GM23338 (cell line): ENCODE measurements around the gene CDKN2AIPNL. TPM values are rescaled to one million over a fixed set of nuclear protein-coding genes. Genes with fewer than 3 reads are reported as not detected.

Experiments
- ATAC-seq: fragments of 200-7000 bp; cut with Tn5 transposase; 3 replicates; pipeline ENCODE4 v1.9.1; 2020
- DNase-seq: peaks from one replicate; pipeline ENCODE4 v3.0.0-alpha.2; 2015; ENCODE audit warnings: low spot score
- H2AFZ ChIP-seq: fragments of 200-600 bp; sonication (generic); 2 replicates; pipeline ENCODE4 v1.8.0; 2016; ENCODE audit warnings: antibody characterized with exemption, mild to moderate bottlenecking, moderate library complexity
- H3F3A ChIP-seq: fragments of 200-600 bp; sonication (generic); replicated peaks from 2 replicates; pipeline ENCODE4 v1.8.0; 2017; ENCODE audit warnings: antibody characterized with exemption, mixed run types, low read depth
- H3K27ac ChIP-seq: fragments of 200-600 bp; sonication (generic); 2 replicates; pipeline ENCODE4 v1.6.1; 2016; ENCODE audit warnings: low read depth
- H3K27me3 ChIP-seq: fragments of 200-600 bp; sonication (generic); 2 replicates; pipeline ENCODE4 v1.8.0; 2016; ENCODE audit warnings: mild to moderate bottlenecking, mixed run types, moderate library complexity; ENCODE audit not compliant: insufficient read depth
- H3K36me3 ChIP-seq: fragments of 200-600 bp; sonication (generic); 2 replicates; pipeline ENCODE4 v1.8.0; 2016; ENCODE audit warnings: mild to moderate bottlenecking; ENCODE audit not compliant: insufficient read depth
- H3K4me1 ChIP-seq: fragments of 200-600 bp; sonication (generic); 2 replicates; pipeline ENCODE4 v1.8.0; 2016; ENCODE audit warnings: mild to moderate bottlenecking, moderate library complexity; ENCODE audit not compliant: insufficient read depth
- H3K4me2 ChIP-seq: fragments of 200-600 bp; sonication (generic); 2 replicates; pipeline ENCODE4 v1.7.1; 2017; ENCODE audit warnings: mixed run types
- H3K4me3 ChIP-seq: fragments of 200-600 bp; sonication (generic); 2 replicates; pipeline ENCODE4 v1.6.1; 2016; ENCODE audit warnings: mixed run types
- H3K79me2 ChIP-seq: fragments of 200-600 bp; sonication (generic); replicated peaks from 2 replicates; pipeline ENCODE4 v1.8.0; 2017; ENCODE audit warnings: mild to moderate bottlenecking; ENCODE audit not compliant: insufficient read depth
- H3K9me2 ChIP-seq: fragments of 200-600 bp; sonication (generic); 2 replicates; pipeline ENCODE4 v1.8.0; 2017; ENCODE audit not compliant: insufficient read depth
- H4K20me1 ChIP-seq: fragments of 200-600 bp; sonication (generic); replicated peaks from 2 replicates; pipeline ENCODE4 v1.8.0; 2017; ENCODE audit warnings: mild to moderate bottlenecking; ENCODE audit not compliant: insufficient read depth
- H3K27ac Mint-ChIP-seq: 2 replicates; pipeline ENCODE4 v1.8.0; 2020; ENCODE audit warnings: inconsistent platforms, mild to moderate bottlenecking, moderate library complexity, mixed read lengths
- H3K27me3 Mint-ChIP-seq: 3 replicates; pipeline ENCODE4 v1.8.0; 2022; ENCODE audit warnings: low read depth, mild to moderate bottlenecking, moderate library complexity, mixed read lengths, inconsistent platforms; ENCODE audit not compliant: insufficient read depth, poor library complexity
- H3K36me3 Mint-ChIP-seq: 3 replicates; pipeline ENCODE4 v1.8.0; 2021; ENCODE audit warnings: low read depth, mild to moderate bottlenecking, inconsistent platforms, moderate library complexity, mixed read lengths
- H3K4me1 Mint-ChIP-seq: 3 replicates; pipeline ENCODE4 v1.8.0; 2020; ENCODE audit warnings: mild to moderate bottlenecking, inconsistent platforms, mixed read lengths
- H3K4me3 Mint-ChIP-seq: 3 replicates; pipeline ENCODE4 v1.8.0; 2021; ENCODE audit warnings: moderate library complexity, mild to moderate bottlenecking, inconsistent platforms, mixed read lengths
- H3K9me3 Mint-ChIP-seq: 3 replicates; pipeline ENCODE4 v1.8.0; 2020; ENCODE audit warnings: moderate library complexity, mild to moderate bottlenecking, inconsistent platforms, mixed read lengths
- CREB1 ChIP-seq: fragments of 250-450 bp; sonication (Bioruptor Pico); IDR thresholded peaks from 2 replicates; pipeline ENCODE4 v1.5.0; 2020; ENCODE audit warnings: low read depth, mild to moderate bottlenecking, moderate library complexity
- EZH2 ChIP-seq: fragments of 200-600 bp; sonication (generic); IDR thresholded peaks from one replicate; pipeline ENCODE4 v1.8.0; 2017; ENCODE audit warnings: antibody characterized with exemption, mild to moderate bottlenecking, low read depth; ENCODE audit not compliant: unreplicated experiment
- EZH2phosphoT487 ChIP-seq: fragments of 200-600 bp; sonication (generic); IDR thresholded peaks from one replicate; pipeline ENCODE4 v1.8.1; 2018; ENCODE audit warnings: antibody characterized with exemption; ENCODE audit not compliant: unreplicated experiment
- JUNB ChIP-seq: IDR thresholded peaks from one replicate; pipeline ENCODE4 v1.6.1; 2016; ENCODE audit warnings: antibody characterized with exemption; ENCODE audit not compliant: unreplicated experiment
- NANOG ChIP-seq: IDR thresholded peaks from 2 replicates; pipeline ENCODE4 v1.6.1; 2016; ENCODE audit warnings: antibody characterized with exemption, borderline replicate concordance
- POLR2AphosphoS5 ChIP-seq: IDR thresholded peaks from 2 replicates; pipeline ENCODE4 v1.6.1; 2016; ENCODE audit warnings: antibody characterized with exemption, low read depth
- REST ChIP-seq: IDR thresholded peaks from one replicate; pipeline ENCODE4 v1.6.1; 2018; ENCODE audit warnings: antibody characterized with exemption; ENCODE audit not compliant: unreplicated experiment
- STAT1 ChIP-seq: IDR thresholded peaks from one replicate; pipeline ENCODE4 v1.6.1; 2016; ENCODE audit warnings: antibody characterized with exemption; ENCODE audit not compliant: unreplicated experiment
- ZNF114 ChIP-seq: fragments of 250-450 bp; sonication (Bioruptor Pico); IDR thresholded peaks from 2 replicates; pipeline ENCODE4 v1.5.0; 2020; ENCODE audit warnings: mild to moderate bottlenecking, moderate library complexity
- ZNF331 ChIP-seq: fragments of 250-450 bp; sonication (Bioruptor Pico); IDR thresholded peaks from 2 replicates; pipeline ENCODE4 v1.5.0; 2020; ENCODE audit warnings: low read depth, mild to moderate bottlenecking, moderate library complexity
- ZNF462 ChIP-seq: fragments of 250-450 bp; sonication (Bioruptor Pico); IDR thresholded peaks from 2 replicates; pipeline ENCODE4 v1.5.0; 2020; ENCODE audit warnings: mild to moderate bottlenecking, moderate library complexity
- polyA plus RNA-seq: library from polyadenylated mRNA; unstranded; fragments of >200 nt; fragmentation: Nextera tagmentation; extraction: Ambion mirVana; gene quantifications from 2 replicates; pipeline ENCODE4 v1.2.1, GENCODE V29; 2016
- total RNA-seq: library from RNA; depleted of rRNA; stranded (reverse); fragments of >200 nt; shearing (Covaris generic); gene quantifications from 2 replicates; pipeline ENCODE4 v1.2.3, GENCODE V29; 2014
- TF ChIP-seq, protein P1 (sequence below): IDR thresholded peaks from 2 replicates; pipeline ENCODE4 v1.6.1; 2016; ENCODE audit warnings: antibody characterized with exemption
- TF ChIP-seq, protein P2 (sequence below), 2 experiments: fragments of 200-600 bp in 1 of 2; sonication (generic) in 1 of 2; conservative IDR thresholded peaks; 2 replicates each; pipeline versions ENCODE4 v1.5.1 to v1.6.1; 2016 to 2017; ENCODE audit warnings: antibody characterized with exemption in 2 of 2, low read depth in 2 of 2, mild to moderate bottlenecking in 2 of 2, moderate library complexity in 1 of 2

The CDKN2AIPNL gene
- total and polyA plus RNA-seq, 2 experiments from 2014 or later, result 53.5 to 79.5 TPM

DNA sequence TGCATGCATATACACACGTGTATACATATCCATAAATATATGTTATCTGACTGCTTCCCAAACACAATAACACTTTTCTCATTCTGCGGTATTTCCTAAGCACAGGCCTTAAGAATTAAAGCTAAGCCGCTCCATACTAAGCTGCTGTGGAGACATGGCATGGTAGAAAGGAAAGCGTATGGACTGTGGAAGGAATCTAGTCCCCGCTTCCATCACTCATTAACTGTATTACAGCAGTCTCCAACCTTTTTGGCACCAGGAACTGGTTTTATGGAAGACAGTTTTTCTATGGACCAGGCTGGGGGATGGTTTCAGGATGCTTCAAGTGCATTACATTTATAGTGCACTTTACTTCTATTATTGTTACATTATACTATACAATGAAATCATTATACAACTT is 56.0 kb downstream of the CDKN2AIPNL start:
- no peaks in the 10 kb centered on the region for H3K79me2 ChIP-seq
- Mint-ChIP-seq H3K27me3 (no peaks in the 10 kb centered on the region), H3K36me3 (no peaks in the 10 kb centered on the region), H3K27ac (no peak overlapping the region), H3K9me3 (no peaks in the 10 kb centered on the region), H3K4me1 (no peaks in the 10 kb centered on the region), H3K4me3 (no peak overlapping the region)
- ATAC-seq (no peak), DNase-seq (no peak)
- no peaks in the 10 kb centered on the region; the same call in 1 of the 2 replicates for H4K20me1 ChIP-seq
- no peak overlapping the region for H3K4me2 ChIP-seq
- H3K4me1 ChIP-seq, result no peaks in the 10 kb centered on the region
- no peak overlapping the region for H3K4me3 ChIP-seq
- no peak overlapping the region for H2AFZ ChIP-seq
- no peaks in the 10 kb centered on the region for H3K36me3 ChIP-seq
- H3K9me2 ChIP-seq, result no peaks in the 10 kb centered on the region
- H3K27ac ChIP-seq, result no peak overlapping the region
- no peak for TF ChIP-seq EZH2
- TF ChIP-seq REST, result no peak
- no peak for TF ChIP-seq POLR2AphosphoS5
- TF ChIP-seq NANOG, result no peak
- TF ChIP-seq EZH2phosphoT487, result no peak
- TF ChIP-seq, protein P1, sequence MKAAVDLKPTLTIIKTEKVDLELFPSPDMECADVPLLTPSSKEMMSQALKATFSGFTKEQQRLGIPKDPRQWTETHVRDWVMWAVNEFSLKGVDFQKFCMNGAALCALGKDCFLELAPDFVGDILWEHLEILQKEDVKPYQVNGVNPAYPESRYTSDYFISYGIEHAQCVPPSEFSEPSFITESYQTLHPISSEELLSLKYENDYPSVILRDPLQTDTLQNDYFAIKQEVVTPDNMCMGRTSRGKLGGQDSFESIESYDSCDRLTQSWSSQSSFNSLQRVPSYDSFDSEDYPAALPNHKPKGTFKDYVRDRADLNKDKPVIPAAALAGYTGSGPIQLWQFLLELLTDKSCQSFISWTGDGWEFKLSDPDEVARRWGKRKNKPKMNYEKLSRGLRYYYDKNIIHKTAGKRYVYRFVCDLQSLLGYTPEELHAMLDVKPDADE, result no peak
- no peak for TF ChIP-seq ZNF462 (CRISPR knock-in tag)
- TF ChIP-seq CREB1 (CRISPR knock-in tag), result no peak
- no peak for TF ChIP-seq ZNF114
- TF ChIP-seq STAT1, result no peak
- TF ChIP-seq, protein P2, sequence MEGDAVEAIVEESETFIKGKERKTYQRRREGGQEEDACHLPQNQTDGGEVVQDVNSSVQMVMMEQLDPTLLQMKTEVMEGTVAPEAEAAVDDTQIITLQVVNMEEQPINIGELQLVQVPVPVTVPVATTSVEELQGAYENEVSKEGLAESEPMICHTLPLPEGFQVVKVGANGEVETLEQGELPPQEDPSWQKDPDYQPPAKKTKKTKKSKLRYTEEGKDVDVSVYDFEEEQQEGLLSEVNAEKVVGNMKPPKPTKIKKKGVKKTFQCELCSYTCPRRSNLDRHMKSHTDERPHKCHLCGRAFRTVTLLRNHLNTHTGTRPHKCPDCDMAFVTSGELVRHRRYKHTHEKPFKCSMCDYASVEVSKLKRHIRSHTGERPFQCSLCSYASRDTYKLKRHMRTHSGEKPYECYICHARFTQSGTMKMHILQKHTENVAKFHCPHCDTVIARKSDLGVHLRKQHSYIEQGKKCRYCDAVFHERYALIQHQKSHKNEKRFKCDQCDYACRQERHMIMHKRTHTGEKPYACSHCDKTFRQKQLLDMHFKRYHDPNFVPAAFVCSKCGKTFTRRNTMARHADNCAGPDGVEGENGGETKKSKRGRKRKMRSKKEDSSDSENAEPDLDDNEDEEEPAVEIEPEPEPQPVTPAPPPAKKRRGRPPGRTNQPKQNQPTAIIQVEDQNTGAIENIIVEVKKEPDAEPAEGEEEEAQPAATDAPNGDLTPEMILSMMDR (conservative IDR thresholded peaks at IDR 0.05; ENCODE audit: low read depth in 2 of 2), result no peak
- no peak for TF ChIP-seq JUNB
- TF ChIP-seq ZNF331 (CRISPR knock-in tag), result no peak
- no peaks in the 10 kb centered on the region for H3K27me3 ChIP-seq
- H3F3A ChIP-seq, result no peaks in the 10 kb centered on the region
